Fibroblast of skin of back (primary cell): ENCODE data around the gene NR2F6.
"Not testable (repeated sequence)": the region's sequence is repeated elsewhere in the genome, so short reads cannot be mapped to it uniquely, and the experiment has no call there.

ENCODE experiments used
- DNase-seq: peaks from one replicate; pipeline ENCODE4 v3.0.0-alpha.2; 2013

The NR2F6 gene

DNA sequence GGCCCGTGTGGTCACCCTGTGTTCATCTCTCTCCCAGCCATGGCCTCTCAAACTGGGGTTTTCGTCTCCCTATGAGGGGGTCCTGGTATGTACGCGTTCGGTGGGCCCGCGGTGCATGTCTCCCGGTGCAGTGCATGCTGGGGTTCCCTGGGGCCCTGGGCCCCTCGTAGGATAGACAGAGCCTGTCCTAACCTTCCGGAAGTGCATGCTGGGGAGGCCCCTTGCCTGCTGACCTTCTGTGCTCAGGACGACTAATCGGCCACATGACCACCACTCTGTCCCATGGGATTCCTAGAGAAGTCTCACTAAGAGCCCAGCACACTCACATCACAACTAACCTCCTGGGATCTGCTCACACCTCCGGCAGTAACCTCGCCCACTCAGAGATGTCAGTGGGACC, 35.4 kb downstream of the NR2F6 start:
- peak; percentile 28 for DNase-seq

DNA sequence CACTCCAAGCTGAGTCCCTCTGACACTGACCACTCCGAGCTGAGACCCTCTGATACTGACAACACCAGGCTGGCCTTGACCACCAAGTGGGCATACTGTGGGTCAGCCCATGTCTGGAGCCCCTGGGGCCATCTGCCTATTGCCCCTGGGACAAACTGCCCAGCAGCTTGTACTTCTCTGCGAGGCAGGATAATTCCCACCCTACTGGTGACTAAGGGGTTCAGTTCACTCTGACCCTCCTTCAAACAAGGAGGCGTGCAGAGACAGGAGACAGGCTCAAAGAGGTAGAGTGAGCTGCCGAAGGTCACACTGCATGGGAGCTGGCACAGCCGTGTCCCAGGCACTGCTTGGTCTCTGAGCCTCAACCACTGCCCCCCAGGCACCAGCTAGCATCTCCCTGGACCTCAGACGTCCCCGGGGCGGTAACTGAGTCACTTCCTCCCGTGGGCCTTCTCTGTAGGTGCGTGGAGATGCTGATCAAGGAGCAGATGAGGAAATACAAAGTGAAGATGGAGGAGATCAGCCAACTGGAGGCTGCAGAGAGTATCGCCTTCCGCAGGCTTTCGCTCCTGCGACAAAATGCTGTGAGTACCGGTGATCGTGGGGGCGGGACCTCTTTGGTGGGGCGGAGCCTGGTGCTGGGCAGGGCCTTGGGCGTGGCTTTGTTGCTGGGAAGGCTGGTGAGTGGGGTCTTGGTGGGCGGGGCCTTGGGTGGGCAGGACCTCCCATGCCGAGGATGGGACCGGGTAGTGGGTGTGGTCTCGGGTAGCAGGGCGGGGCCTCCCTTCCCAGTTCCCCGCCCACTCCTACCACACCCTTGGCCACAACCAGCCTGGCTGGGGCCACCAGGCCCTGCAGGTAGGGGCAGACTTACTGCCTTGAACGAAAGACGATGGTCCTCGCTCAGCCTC, 36.3 kb downstream of the NR2F6 start:
- peak; percentile 44 for DNase-seq

DNA sequence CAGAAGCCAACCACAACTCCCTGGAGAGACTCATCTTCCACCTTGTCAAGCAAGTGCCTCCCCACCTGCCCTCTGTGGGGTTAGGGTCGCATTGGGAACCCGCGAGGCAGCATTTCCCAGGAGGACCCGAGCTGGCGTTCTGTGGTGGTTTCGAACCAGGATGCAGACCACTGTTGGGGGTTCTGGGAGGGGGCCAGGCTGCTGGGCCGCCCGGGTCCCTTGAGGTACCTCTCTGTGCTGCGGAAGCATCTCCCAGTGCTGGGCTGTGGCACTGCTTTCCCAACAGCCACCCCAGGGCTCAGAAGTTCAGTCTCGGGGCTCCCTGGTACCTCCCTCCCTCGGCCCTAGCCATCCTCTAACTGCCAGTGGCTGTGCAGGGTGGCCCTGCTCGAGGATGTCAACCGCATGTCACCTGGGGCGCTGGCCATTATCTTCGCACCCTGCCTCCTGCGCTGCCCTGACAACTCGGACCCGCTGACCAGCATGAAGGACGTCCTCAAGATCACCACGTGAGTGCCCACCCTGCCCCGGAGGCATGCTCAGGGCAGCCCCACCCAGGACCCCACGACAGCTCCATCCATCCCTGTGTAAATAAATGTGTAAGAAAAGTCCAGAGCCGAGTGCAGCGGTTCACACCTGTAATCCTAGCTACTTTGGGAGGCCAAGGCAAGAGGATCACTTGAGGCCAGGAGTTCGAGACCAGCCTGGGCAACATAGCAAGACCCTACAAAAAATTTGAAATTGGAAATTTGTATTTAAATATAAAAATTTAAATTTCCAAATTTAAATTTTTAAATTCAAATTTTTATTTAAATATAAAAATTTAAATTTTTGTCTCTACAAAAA, 38.8 kb downstream of the NR2F6 start:
- DNase-seq: no peak

DNA sequence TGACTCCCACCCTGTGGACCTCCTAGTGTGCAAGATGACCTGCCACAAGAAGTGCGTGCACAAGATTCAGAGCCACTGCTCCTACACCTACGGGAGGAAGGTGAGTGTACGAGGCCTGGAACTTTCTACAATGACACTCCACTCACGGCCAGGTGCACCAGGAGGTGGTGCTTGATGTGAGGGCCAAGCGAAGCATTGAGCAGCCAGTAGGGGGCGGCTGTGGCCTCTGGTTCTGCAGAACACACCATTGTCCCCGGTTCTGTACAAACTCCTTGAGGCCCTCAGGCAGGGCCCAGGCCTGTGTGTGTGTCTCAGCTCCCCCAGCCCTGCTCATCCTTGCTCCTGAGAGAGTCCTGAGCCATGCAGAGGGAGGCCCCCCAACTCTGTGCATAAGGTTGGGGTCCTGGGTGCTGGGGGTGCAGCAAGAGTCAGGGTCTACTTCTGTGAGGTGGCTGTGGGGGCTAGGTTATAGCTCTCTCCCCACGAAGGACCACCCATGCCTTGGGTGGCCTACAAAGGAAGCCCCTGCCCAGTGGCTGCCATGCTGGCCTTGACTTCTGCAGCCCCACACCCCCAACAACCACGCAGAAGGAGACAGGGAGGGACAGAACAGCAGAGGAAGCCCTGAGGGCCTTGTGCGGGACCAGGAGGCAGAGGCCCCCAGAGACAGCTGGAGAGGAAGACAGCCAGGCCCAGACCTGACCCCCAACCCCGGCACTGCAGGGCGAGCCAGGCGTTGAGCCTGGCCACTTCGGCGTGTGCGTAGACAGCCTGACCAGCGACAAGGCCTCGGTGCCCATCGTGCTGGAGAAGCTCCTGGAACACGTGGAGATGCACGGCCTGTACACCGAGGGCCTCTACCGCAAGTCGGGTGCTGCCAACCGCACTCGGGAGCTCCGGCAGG, 40.2 kb downstream of the NR2F6 start:
- peak; percentile 35 for DNase-seq

DNA sequence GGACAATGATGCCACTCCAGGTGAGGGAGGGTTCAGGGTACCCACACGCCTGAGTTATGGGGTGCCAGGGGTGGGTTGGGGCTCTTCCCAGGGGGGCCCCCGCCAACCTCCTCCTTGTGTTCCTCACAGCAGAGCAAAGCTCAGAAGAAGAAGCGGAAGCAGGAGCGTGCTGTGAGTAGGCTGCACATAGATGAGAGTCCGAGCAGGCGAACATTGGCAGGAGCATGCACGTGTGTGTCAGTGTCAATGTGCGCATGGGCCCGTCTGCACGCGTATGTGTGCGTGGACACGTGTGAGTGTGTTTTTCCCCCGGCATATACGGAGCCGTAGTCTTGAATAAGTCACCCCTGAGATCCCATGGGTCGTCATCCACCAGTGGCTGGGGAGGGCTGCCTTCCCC, 43.0 kb downstream of the NR2F6 start:
- no peak for DNase-seq

DNA sequence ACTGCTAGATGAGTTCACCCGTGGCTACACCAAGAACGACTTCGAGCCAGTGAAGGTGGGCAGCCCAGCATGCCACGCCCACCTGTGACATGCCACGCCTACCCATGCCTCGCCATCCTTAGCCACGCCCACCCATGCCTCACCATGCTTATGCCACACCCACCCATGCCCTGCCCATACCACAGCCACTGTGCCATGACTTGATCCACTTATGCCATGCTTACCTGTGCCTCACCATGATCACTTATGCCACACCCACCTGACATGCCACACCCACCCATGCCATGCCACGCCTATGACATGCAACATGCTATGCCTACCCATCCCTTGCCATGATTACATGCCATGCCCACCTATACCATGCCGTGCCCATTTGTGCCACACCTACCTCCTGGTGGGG, 43.5 kb downstream of the NR2F6 start:
- DNase-seq: no peak

DNA sequence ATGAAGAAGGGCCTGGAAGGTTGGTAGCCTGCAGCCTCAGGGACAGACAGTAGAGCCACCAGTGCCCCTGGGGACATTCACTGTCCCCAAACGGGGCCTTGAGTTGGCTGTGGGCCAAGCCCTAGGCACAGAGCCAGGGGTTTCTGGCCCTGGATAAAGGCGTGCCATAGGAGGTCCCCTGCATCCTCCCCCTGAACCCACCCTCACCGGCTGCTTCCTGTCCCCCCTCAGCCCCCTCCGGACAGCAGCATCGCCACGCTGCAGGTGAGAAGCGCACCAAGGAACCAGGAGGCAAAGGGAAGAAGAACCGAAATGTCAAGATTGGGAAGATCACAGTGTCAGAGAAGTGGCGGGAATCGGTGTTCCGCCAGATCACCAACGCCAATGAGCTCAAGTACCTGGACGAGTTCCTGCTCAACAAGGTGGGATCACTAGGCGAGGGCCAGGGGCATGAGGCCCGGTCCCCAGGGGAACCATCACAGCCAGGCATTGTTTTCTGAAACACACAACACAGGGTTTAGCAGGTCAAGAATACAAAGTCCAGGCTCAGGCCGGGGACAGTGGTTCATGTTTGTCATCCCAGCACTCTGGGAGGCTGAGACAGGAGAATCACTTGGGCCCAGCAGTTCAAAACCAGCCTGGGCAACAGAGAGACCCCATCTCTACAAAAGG, 45.2 kb downstream of the NR2F6 start:
- DNase-seq: no peak

DNA sequence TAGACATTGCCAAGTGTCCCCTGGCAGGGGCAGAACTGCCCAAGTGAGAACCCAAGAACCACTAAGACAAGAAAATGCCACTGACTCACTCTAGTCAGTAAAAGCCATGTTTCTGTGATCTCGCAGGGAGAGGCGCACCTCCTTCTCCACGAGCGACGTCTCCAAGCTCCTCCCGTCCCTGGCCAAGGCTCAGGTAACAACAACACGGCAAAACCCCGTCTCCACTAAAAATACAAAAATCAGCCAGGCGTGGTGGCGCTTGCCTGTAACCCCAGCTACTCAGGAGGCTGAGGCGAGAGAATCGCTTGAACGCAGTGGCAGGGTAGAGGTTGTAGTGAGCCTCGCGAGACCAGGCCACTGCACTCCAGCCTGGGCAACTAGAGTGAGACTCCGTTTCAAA, 48.1 kb downstream of the NR2F6 start:
- DNase-seq: no peak

DNA sequence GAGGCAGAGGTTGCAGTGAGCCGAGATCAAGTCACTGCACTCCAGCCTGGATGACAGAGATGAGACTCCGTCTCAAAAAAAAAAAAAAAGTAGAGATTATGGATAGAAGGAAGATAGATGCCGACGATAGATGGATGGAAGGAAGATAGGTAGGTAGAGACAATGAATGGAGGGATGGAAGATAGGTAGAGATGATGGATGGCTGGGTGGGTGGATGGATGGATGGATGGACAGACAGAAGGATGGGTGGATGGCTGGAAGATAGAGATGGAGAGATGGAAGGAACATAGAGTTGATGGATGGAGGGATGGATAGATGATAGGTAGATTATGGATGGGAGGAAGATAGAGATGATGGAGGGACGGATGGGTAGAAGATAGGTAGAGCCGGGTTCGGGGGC, 49.1 kb downstream of the NR2F6 start:
- DNase-seq: no peak

DNA sequence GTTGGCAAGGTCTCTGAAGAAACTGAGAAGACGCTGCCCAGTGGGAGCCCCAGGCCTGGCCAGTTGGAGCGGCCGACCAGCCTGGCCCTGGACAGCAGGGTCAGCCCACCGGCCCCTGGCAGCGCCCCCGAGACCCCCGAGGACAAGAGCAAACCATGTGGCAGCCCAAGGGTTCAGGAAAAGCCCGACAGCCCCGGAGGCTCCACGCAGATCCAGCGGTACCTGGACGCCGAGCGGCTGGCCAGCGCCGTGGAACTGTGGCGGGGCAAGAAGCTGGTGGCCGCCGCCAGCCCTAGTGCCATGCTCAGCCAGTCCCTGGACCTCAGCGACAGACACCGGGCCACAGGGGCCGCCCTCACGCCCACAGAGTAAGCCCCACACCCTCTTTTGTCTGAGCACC, 50.6 kb downstream of the NR2F6 start:
- no peak for DNase-seq

DNA sequence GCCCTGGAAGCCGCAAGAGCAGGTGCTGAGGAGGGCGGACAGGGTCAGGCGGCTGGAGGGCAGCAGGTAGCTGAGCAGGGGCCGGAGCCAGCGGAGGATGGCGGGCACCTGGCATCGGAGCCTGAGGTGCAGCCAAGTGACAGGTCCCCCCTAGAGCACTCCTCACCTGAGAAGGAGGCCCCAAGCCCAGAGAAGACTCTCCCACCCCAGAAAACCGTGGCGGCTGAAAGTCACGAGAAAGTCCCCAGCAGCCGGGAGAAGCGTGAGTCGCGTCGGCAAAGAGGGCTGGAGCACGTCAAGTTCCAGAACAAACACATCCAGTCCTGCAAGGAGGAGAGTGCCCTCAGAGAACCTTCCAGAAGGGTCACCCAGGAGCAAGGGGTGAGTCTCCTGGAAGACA, 51.1 kb downstream of the NR2F6 start:
- DNase-seq: no peak

DNA sequence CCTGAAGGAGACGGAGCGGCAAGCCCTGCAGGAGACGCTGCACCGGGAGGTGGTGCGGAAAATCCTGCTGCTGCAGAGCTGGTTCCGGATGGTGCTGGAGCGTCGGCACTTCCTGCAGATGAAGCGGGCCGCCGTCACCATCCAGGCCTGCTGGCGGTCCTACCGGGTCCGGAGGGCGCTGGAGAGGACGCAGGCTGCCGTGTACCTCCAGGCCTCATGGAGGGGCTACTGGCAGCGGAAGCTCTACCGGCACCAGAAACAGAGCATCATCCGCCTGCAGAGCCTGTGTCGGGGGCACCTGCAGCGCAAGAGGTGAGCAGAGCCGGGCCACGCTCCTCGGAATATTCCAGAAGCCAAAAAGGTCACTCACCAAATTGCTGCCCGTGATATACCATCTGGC, 53.0 kb downstream of the NR2F6 start:
- DNase-seq: no peak

DNA sequence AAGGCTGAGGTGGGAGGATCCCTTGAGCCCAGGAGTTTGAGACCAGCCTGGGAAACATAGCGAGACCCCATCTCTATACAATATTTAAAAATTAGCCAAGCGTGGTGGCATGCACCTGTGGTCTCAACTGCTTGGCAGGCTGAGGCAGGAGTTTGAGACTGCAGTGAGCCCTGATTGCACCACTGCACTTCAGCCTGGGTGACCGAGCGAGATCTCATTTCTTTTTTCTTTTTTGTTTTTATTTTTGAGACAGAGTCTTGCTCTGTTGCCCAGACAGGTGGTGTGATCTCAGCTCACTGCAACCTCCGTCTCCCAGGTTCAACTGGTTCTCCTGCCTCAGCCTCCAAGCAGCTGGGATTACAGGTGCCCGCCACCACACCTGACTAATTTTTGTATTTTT, 54.0 kb downstream of the NR2F6 start:
- not testable (repeated sequence) for DNase-seq

DNA sequence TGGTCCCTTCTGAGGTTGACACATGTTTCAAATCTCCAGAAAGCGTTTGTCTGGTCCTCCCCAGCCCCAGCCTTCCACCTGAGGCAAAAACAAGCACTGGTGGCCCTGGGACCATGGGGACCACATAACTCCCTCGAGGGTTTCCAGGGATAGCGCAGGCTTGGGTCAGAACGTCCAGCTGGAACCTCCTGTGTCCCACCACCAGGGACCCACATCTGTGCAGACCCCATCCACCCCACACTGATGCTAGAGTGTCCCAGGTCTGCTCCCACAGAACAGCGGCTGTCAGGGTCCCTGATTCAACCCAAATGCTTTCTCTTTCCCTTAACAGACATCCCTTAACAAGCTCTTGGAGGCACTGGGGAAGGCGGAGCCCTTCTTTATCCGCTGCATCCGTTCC, 60.1 kb downstream of the NR2F6 start:
- no peak for DNase-seq

DNA sequence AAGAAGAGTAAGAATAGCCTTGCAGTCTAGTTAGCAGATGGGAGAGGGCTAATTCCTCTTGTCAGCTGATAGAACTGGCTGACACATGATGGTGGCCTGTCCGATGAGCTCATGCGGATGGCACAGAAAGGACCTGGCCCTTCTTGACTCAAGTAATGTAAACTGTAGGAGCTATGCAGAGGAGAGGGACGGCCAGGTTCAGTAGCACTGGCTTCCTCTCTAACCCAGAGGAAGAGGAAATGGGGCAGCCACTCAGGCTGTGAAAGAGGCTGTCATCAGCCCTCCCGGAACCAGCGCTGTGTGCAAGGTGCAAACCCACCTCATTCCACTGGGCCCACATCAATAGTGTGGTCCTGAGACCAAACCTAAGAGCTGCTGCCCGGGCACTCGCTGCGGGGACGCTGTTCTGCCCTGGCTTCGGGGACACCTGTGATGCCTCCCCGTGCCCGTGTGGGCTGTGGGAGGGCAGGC, 61.3 kb downstream of the NR2F6 start:
- no peak for DNase-seq

DNA sequence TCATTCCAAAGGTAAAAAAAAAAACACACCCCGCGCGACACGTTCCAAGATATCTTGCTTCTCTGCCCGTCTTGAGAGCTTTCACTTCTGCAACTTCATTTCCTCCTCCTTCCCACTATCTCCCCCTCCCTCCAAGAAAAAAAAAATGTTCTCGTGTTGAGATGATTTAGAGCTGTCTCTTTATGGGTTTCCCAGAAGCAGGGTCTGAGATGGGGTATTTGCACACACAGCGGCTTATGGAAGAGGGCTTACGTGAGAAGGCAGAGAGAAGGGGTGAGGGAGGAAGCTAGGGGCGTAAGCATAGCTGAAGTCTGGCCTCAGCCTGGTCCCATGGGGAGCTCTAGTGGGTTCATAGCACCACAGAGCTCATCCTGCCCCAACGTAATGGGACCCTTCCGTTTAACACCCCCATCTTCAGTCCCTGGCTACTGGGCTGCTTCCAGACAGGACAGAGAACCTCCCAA, 61.8 kb downstream of the NR2F6 start:
- no peak for DNase-seq

DNA sequence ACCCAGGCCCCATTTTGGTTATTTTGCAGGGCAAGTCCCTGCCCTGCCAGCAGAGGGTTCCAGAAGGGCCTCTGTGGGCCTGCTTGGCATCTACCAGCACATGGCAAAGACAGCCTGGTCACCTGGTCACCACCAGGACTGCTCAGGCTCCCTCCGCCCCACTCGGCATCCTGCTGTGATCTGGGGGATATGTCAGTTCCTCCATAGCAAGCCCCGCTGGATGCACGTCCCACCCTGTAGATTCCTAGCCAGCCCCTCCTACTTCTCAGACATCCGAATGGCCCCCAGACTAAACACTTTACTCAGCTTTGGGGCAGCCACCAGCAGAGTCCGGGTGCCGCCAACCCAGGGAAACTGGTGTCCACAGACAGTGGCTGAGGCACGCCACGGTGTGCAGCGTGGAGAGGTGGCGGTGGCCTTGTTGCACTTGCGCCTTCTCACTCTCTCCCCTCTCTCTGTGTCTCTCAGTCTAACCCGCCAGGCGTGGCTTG, 62.4 kb downstream of the NR2F6 start:
- no peak for DNase-seq
